Kidney capillary endothelial cell (primary cell): Measurements from ENCODE around the gene CCDC3.
"Not testable (repeated sequence)": the region's sequence is repeated elsewhere in the genome, so short reads cannot be mapped to it uniquely, and the experiment has no call there.

Source experiments
- DNase-seq: peaks from one replicate; pipeline ENCODE4 v3.0.0-alpha.2; 2018; ENCODE audit warnings: low spot score

CCDC3 gene

GRCh38 chr10:12887780-12888179, 113.7 kb downstream of the CCDC3 start:
- DNase-seq = no peak

DNA sequence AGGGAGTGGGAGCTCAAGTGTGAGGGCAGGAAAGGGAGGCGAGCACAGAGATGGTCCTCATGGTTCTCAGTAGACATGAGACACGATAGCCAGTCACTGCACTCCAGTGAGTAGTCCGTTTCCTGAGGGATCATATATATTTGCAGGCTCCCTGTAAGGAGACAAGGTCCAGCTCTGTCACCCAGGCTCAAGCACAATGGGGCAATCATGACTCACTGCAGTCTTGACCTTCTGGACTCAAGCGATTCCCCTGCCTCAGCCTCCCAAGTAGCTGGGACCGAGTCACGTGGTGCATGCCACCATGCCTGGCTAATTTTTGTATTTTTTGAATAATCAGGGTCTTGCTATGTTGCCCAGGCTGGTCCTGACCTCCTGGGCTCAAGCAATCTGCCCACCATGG, 116.7 kb downstream of the CCDC3 start:
- DNase-seq = no peak

DNA sequence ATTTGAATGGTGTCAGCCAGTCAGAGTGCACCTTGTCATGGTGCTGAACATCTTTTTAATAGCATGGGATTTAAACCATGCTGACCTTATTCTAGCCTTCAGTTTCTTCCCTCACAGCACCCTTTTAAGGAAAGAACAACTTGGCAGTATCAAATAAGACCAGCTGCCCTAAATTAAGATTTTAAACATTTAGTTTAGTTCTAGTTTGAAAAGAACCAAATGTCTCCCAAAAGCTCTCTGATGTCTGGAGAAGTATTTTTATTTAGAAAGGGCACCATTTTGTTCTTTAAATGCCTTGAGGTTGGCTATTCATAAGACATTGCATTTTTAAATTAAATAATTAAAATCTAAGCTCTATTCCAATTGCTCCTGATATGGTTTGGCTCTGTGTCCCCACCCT, 121.1 kb downstream of the CCDC3 start:
- DNase-seq = no peak

DNA sequence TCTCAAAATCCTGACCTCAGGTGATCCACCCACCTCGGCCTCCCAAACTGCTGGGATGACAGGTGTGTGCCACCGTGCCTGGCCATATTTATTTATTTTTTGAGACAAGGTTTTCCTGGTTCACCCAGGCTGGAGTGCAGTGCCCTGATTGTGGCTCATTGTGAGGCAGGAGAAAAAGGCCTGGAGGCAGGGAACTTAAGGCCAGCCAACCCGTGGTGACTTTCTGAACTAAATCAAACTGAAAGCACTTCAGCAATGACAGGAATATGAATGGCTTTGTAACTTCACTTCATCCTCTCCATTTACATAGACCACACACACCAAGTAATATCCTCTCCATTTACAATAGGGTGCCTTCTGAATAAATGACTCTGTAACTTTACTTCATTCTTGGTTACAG, 124.4 kb downstream of the CCDC3 start:
- no peak for DNase-seq

DNA sequence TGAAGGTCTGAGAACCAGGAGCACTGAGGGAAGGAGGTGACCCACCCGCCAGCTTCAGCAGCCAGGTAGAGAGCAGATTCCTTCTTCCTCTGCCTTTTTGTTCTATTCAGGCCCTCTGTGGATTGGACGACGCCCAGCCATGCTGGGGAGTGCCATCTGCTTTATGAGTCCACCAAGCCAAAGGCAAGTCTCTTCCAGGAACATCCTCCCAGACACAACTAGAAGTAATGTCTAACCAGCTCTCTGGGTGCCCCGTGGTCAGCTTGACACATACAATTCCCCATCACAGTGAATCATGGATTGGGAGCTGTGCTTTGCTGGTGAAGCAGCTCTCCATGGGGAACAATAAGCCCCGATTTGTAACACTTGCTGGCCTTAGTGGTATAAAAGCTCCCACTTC, 125.2 kb downstream of the CCDC3 start:
- DNase-seq = no peak

GRCh38 chr10:12875100-12875499, 126.4 kb downstream of the CCDC3 start:
- no peak for DNase-seq

- DNase-seq = no peak
Measured at GRCh38 chr10:12874501-12874900, 127.0 kb downstream of the CCDC3 start.

DNA sequence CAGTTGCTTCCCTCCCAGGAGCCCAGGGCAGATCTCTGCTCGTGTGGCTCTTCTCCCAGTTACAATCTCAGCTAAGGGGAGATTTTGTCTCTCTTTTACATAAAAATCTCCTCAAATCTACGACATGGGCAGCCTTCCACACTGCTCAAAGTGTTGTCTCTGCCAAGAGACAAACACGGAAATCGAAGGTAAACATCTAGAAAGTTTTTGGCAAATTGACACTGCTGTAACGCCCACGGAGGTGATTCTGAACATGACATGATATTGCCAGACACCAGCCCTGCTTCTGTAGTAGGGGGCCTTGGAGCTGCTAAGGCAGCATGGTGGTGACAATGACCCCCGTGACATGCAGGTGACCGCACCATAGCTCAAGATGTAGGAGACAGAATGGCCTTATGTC, 128.3 kb downstream of the CCDC3 start:
- DNase-seq = no peak

GRCh38 chr10:12872577-12872976, 128.9 kb downstream of the CCDC3 start:
- no peak for DNase-seq

GRCh38 chr10:12869427-12869826, 132.1 kb downstream of the CCDC3 start:
- no peak for DNase-seq

DNA sequence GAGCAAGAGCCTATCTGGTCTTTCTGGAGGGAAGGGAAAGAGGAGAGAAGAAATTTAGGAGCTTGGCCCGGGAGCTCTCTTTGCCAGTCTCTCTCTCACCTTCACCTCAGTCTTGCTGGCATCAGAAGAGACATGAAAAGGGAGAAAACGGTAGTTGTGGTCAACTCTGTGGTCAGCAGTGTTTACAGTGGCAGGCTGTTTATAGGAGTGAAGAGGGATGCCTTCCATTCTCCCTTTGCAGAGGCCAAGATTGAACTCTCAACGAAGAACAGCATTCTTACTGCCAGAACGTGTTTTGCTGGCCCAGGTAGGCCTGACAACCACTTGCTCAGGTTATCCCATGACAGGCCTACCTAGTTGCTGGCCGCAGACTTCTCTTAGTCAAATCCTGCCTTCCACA, 133.3 kb downstream of the CCDC3 start:
- no peak for DNase-seq

DNA sequence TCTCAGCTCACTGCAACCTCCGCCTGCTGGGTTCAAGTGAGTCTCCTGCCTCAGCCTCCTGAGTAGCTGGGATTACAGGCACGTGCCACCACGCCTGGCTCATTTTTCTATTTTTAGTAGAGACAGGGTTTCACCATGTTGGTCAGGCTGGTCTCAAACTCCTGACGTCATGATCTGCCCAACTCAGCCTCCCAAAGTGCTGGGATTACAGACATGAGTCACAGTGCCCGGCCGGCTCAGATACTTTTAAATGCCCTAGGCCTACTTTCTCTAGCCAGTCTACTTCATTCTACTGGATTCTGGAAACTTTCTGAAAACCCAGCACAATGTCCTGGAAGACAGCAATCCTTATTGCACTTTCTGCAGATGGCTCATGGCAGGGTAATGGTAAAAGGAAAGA, 136.0 kb downstream of the CCDC3 start:
- not testable (repeated sequence) for DNase-seq

DNA sequence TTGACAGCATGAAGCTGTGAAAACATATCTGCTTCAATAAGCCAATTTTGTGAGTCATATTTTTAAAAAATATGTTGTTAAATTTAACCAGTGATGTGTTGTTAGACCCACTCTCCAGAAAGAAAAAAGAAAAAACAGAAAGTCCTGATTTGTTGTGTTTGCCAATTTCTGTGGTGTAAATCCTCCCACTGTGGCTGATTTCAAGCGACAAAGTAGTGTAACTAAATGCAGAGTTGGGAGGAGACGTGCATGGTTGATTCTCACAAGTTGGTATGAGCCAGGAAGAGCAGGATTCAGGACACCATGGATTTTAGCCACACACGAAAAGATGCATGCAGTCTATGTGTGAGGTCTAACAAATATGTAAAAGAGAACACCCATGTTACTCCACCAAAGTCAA, 139.1 kb downstream of the CCDC3 start:
- DNase-seq = no peak

- no peak for DNase-seq
Measured at GRCh38 chr10:12854988-12855387, 146.5 kb downstream of the CCDC3 start.

- DNase-seq = no peak
Measured at GRCh38 chr10:12852687-12853086, 148.8 kb downstream of the CCDC3 start.

GRCh38 chr10:12849319-12850181, 152.0 kb downstream of the CCDC3 start:
- DNase-seq = no peak

DNA sequence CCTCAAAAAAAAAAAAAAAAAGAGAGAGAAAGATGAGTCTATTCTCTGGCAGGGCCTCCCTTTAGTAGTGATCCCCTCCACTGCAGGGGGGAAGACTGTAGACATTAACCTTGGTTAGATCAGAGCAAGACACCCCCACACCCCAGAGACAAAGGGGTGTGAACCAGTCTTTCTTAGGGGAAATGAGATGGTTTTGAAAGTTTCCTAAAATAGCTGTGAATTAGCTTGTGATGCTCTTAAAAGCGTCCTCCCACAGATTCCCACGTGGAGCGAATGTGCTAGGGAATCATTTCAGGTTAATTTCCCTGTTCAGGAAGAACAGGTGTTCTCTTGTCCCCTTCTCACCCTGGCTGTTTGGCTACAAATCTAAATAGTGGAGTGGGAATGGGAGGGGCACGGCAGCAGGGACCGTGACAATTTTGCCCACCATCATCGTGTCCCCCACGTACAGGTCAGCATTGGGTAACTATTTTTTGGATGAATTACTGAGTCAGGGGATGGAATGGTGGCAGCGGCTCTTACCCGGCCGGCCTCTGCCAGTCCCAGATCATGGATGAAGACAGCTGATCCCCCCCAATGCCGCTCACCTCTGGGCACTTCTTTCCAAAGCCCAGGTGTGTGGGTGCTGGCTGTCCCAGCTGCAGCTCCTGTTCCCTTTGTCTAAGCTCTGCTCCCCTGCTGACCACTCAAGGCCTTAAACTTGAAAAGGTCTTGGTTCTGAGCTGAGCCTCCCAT, 152.9 kb downstream of the CCDC3 start:
- no peak for DNase-seq

DNA sequence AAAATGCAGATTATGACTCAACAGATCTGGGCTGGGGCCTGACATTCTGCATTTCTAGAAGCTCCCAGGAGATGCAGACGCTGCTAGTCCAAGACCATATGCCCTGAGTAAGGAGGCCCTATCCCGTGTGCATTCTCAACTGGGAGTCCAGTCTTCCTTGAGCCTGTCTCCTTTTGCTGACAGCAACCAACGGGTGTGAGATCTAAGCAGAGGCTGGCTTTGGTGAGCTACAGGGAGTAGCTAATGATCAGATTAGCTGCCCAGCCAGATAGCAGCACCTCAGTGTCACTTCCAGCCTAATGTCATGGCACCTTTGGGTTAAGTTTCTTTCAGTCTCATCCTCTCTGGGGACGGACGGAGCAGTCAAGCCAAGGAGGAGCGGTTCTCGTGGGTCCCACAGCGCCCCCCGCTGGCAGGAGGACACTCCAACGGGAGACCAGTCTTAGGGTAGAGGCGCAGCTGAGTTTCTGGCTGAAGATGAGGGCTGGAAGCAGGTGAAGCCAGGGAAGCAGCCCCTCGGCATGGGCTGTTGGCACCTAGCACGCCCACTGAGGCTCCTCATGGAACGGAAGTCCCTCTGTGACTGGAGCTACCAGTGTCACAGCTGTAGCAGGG, 154.0 kb downstream of the CCDC3 start:
- no peak for DNase-seq

GRCh38 chr10:12846718-12847117, 154.8 kb downstream of the CCDC3 start:
- no peak for DNase-seq
